Chondrocyte (in vitro differentiated cells): Measurements from ENCODE around the gene NFIA. TPM values are rescaled to one million over a fixed set of nuclear protein-coding genes. Genes with fewer than 3 reads are reported as not detected.

Experiments
- DNase-seq: peaks from one replicate; pipeline ENCODE4 v3.0.0; 2021; ENCODE audit warnings: mixed read lengths, low spot score
- H3K27ac Mint-ChIP-seq: one replicate; pipeline ENCODE4 v1.8.0; 2021; ENCODE audit warnings: mild to moderate bottlenecking, moderate library complexity, mixed read lengths; ENCODE audit not compliant: unreplicated experiment
- H3K27me3 Mint-ChIP-seq: 2 replicates; pipeline ENCODE4 v1.8.0; 2021; ENCODE audit warnings: low read depth, mixed read lengths
- H3K36me3 Mint-ChIP-seq: 2 replicates; pipeline ENCODE4 v1.8.0; 2021; ENCODE audit warnings: low read depth, mixed read lengths
- H3K4me1 Mint-ChIP-seq: 2 replicates; pipeline ENCODE4 v1.8.0; 2021; ENCODE audit warnings: low read depth, mild to moderate bottlenecking, mixed read lengths
- H3K4me3 Mint-ChIP-seq: one replicate; pipeline ENCODE4 v1.8.0; 2021; ENCODE audit warnings: mild to moderate bottlenecking, moderate library complexity, mixed read lengths; ENCODE audit not compliant: unreplicated experiment
- H3K9me3 Mint-ChIP-seq: 2 replicates; pipeline ENCODE4 v1.8.0; 2021; ENCODE audit warnings: low read depth, mixed read lengths
- total RNA-seq: library from RNA; stranded (reverse); gene quantifications from 3 replicates; pipeline ENCODE4 v1.2.1, GENCODE V29; 2021
- TF ChIP-seq, protein P1 (sequence below): fragments of 200-600 bp; sonication (generic); IDR thresholded peaks from 2 replicates; pipeline ENCODE4 v1.5.0; 2021; ENCODE audit warnings: antibody characterized with exemption, mild to moderate bottlenecking, moderate library complexity

Gene NFIA
- total RNA-seq, 1 donor from 2014 or later: 43.0 TPM

DNA sequence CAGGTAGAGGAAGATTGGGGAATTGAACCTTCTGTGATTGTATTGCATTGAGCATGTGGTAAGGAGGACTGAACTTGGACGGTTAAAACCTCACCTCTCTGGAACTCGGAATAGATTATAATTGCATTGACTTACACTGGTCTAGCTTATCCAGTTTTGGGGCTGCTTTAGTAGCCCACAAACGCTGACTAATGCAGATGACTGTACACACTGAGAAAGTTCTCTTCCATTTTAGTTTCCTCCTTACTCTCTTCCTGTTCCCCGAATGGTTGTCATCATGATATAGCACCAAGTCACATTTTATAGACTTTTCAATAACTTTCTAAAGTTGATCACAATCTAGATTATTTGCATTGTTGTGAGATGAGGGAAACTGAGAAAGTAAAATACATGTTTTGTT, 78.2 kb downstream of the NFIA start:
- Mint-ChIP-seq H3K4me3 (no peak overlapping the region), H3K36me3 (no peaks in the 10 kb centered on the region), H3K9me3 (peaks cover 2% of the 10 kb centered on the region), H3K27ac (no peak overlapping the region), H3K4me1 (peaks cover 67% of the 10 kb centered on the region), H3K27me3 (no peaks in the 10 kb centered on the region)
- DNase-seq: no peak
- TF ChIP-seq, protein P1, sequence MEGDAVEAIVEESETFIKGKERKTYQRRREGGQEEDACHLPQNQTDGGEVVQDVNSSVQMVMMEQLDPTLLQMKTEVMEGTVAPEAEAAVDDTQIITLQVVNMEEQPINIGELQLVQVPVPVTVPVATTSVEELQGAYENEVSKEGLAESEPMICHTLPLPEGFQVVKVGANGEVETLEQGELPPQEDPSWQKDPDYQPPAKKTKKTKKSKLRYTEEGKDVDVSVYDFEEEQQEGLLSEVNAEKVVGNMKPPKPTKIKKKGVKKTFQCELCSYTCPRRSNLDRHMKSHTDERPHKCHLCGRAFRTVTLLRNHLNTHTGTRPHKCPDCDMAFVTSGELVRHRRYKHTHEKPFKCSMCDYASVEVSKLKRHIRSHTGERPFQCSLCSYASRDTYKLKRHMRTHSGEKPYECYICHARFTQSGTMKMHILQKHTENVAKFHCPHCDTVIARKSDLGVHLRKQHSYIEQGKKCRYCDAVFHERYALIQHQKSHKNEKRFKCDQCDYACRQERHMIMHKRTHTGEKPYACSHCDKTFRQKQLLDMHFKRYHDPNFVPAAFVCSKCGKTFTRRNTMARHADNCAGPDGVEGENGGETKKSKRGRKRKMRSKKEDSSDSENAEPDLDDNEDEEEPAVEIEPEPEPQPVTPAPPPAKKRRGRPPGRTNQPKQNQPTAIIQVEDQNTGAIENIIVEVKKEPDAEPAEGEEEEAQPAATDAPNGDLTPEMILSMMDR: no peak

DNA sequence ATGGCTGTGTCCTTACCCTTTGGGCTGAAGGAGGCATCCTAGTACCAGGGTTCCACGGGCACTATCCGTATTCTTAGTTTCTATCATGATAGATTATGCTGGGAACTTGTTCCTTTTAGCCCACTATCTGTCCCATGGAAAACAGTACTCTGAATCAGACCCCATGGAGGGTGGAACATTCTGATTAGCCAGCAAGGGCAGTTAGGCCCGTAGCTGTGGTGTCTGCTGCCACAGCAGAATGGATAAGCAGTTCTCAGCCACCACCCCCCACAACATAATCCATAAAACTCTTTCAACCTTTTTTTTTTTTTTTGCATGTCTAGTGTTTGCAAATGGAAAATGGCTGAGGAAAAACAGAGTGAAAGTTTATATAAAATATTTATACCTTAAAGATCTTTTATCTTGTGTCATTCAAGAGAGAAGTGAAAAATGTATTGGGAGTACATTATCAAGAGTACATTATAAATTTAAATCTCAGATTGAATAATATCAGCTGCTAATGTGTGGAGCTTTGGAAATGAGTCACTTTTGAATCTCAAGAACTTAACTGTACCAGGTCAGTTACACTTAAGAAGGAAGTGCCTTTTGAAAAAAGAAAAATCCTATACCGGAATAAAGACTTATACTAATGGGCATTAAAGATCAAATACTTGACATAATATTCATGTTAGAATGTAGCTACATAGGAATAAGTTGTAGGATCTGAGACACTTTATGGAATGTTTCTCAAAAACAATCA, 80.3 kb downstream of the NFIA start:
- H3K4me1 Mint-ChIP-seq: peaks cover 63% of the 10 kb centered on the region
- DNase-seq: no peak
- H3K27ac Mint-ChIP-seq: peak overlapping the region; percentile 93
- no peaks in the 10 kb centered on the region for H3K27me3 Mint-ChIP-seq
- TF ChIP-seq, protein P1: no peak
- H3K9me3 Mint-ChIP-seq: peaks cover 2% of the 10 kb centered on the region
- no peaks in the 10 kb centered on the region for H3K36me3 Mint-ChIP-seq
- H3K4me3 Mint-ChIP-seq: no peak overlapping the region

DNA sequence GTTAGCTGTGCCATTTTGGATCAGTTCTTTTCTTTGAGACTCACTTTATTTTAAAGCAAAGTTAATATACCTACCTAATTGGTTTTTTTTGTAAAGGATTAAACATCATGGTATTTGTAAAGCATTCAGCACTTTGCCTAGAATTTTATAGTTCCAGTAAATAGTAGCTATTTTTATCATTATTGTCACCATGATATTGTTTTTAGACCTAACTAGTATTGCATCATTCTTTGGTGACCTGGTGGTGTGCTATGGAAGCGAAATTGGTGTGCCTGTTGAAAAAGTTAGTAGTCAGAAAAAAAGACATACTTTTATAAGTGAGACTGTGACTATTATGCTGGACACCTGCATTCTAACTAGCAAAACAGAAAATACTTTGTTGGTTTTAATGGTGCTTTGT, 81.0 kb downstream of the NFIA start:
- DNase-seq: no peak
- Mint-ChIP-seq H3K4me1 (peaks cover 58% of the 10 kb centered on the region), H3K9me3 (peaks cover 2% of the 10 kb centered on the region), H3K27ac (peak overlapping the region; percentile 93), H3K4me3 (peak overlapping the region; percentile 12), H3K36me3 (no peaks in the 10 kb centered on the region), H3K27me3 (no peaks in the 10 kb centered on the region)
- TF ChIP-seq, protein P1: no peak

DNA sequence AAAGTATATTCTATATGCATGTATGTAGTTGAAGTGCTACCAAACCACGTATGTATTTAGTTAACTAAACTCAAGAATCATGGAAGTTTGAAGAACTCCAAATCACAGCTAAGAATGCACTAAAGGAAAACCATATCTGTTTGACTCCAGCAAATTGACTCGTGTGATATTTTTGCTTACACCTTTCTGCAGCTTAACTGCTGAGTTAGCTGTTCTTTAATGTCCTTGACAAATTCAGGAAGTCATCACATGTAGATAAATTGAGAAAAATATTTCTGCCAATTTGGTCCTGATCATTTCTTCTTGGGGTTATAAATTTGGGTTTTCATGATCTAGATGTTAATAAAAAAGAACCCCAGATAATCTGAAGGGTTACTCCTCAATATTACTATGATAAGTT, 83.0 kb downstream of the NFIA start:
- Mint-ChIP-seq H3K4me3 (no peak overlapping the region), H3K27me3 (no peaks in the 10 kb centered on the region), H3K4me1 (peaks cover 55% of the 10 kb centered on the region), H3K36me3 (no peaks in the 10 kb centered on the region), H3K27ac (no peak overlapping the region), H3K9me3 (peaks cover 2% of the 10 kb centered on the region)
- TF ChIP-seq, protein P1: no peak
- no peak for DNase-seq

DNA sequence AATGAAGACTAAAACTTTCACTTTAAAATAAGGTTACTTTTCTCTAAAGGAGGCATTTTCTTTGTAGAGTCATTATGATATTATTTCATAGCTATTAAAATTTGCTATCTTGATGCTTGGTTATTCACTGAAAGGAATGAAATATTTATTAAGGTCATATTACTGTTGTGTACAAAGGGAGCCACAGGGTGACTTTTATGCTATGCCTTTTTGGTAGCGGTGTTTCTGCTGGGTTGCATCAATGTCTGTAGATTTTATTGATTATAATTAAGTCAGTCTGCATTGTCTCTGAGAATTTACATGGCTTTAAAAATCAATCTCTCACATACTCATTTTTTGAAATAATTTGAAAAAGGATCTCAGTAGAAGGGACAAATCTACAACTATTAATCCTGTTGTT, 84.9 kb downstream of the NFIA start:
- DNase-seq: no peak
- TF ChIP-seq, protein P1: no peak
- no peak overlapping the region for H3K4me3 Mint-ChIP-seq
- peaks cover 2% of the 10 kb centered on the region for H3K9me3 Mint-ChIP-seq
- no peaks in the 10 kb centered on the region for H3K36me3 Mint-ChIP-seq
- peak overlapping the region; percentile 49 for H3K27ac Mint-ChIP-seq
- no peaks in the 10 kb centered on the region for H3K27me3 Mint-ChIP-seq
- peaks cover 68% of the 10 kb centered on the region for H3K4me1 Mint-ChIP-seq
